Neural cell (in vitro differentiated cells): ENCODE results near the gene FAM9C. TPM values are rescaled to one million over a fixed set of nuclear protein-coding genes. Genes with fewer than 3 reads are reported as not detected.

Source experiments
- H2AFZ ChIP-seq: fragments of 200-600, 300-800 bp; sonication (generic), shearing (Covaris generic); 2 replicates; pipeline ENCODE4 v1.6.0; 2014; ENCODE audit warnings: low read depth, mild to moderate bottlenecking, antibody characterized with exemption, low read length, moderate library complexity
- H3F3A ChIP-seq: fragments of 200-600 bp; shearing (Covaris generic); 2 replicates; pipeline ENCODE4 v1.6.1; 2016; ENCODE audit warnings: mild to moderate bottlenecking, moderate library complexity, mixed read lengths, antibody characterized with exemption, low read length; ENCODE audit not compliant: insufficient read depth, poor library complexity, severe bottlenecking
- H3K27ac ChIP-seq: fragments of 200-600, 300-800 bp; sonication (generic), shearing (Covaris generic); 2 replicates; pipeline ENCODE4 v1.5.1; 2014; ENCODE audit warnings: mild to moderate bottlenecking, low read length, moderate library complexity
- H3K27me3 ChIP-seq: fragments of 300-800, 200-600 bp; sonication (generic), shearing (Covaris generic); 2 replicates; pipeline ENCODE4 v1.6.0; 2014; ENCODE audit warnings: mild to moderate bottlenecking, low read depth, low read length, moderate library complexity; ENCODE audit not compliant: insufficient read depth
- H3K36me3 ChIP-seq: fragments of 300-800, 200-600 bp; sonication (generic), shearing (Covaris generic); 2 replicates; pipeline ENCODE4 v1.5.1; 2014; ENCODE audit warnings: mild to moderate bottlenecking, antibody characterized with exemption, low read length, moderate library complexity; ENCODE audit not compliant: insufficient read depth
- H3K4me2 ChIP-seq: fragments of 300-800, 200-600 bp; sonication (generic), shearing (Covaris generic); 2 replicates; pipeline ENCODE4 v1.6.0; 2014; ENCODE audit warnings: mild to moderate bottlenecking, low read length
- H3K4me3 ChIP-seq: fragments of 300-800, 200-600 bp; sonication (generic), shearing (Covaris generic); 2 replicates; pipeline ENCODE4 v1.5.1; 2014; ENCODE audit warnings: mild to moderate bottlenecking, low read length, moderate library complexity
- H3K79me2 ChIP-seq: fragments of 200-600 bp; shearing (Covaris generic); replicated peaks from 2 replicates; pipeline ENCODE4 v1.6.0; 2014; ENCODE audit warnings: mild to moderate bottlenecking, low read length, moderate library complexity; ENCODE audit not compliant: insufficient read depth
- H3K9ac ChIP-seq: fragments of 300-800, 200-600 bp; sonication (generic), shearing (Covaris generic); 2 replicates; pipeline ENCODE4 v1.6.1; 2016; ENCODE audit warnings: mild to moderate bottlenecking, low read length, mixed read lengths
- H3K9me2 ChIP-seq: fragments of 200-600 bp; shearing (Covaris generic); 2 replicates; pipeline ENCODE4 v1.6.1; 2016; ENCODE audit warnings: mild to moderate bottlenecking, low read length, mixed read lengths; ENCODE audit not compliant: insufficient read depth
- H3K9me3 ChIP-seq: fragments of 200-600, 300-800 bp; sonication (generic), shearing (Covaris generic); 2 replicates; pipeline ENCODE4 v1.6.1; 2016; ENCODE audit warnings: mild to moderate bottlenecking, mixed run types, low read length, moderate library complexity, mixed read lengths
- H4K20me1 ChIP-seq: fragments of 200-600 bp; shearing (Covaris generic); 2 replicates; pipeline ENCODE4 v1.6.1; 2016; ENCODE audit warnings: mild to moderate bottlenecking, mixed run types; ENCODE audit not compliant: insufficient read depth
- EP300 ChIP-seq: fragments of 450-650 bp; conservative IDR thresholded peaks from 2 replicates; pipeline ENCODE4 v1.6.1; 2014; ENCODE audit warnings: antibody characterized with exemption, mild to moderate bottlenecking, moderate library complexity; ENCODE audit not compliant: poor library complexity, severe bottlenecking
- EZH2 ChIP-seq: fragments of 200-600, 300-800 bp; shearing (Covaris generic), sonication (generic); IDR thresholded peaks from 2 replicates; pipeline ENCODE4 v1.6.1; 2014; ENCODE audit warnings: antibody characterized with exemption, low read length, borderline replicate concordance, mild to moderate bottlenecking; ENCODE audit not compliant: insufficient read depth, poor library complexity, severe bottlenecking
- MXI1 ChIP-seq: fragments of 450-650 bp; conservative IDR thresholded peaks from 2 replicates; pipeline ENCODE4 v1.6.1; 2014; ENCODE audit warnings: antibody characterized with exemption, mild to moderate bottlenecking; ENCODE audit not compliant: poor library complexity, severe bottlenecking
- POLR2AphosphoS5 ChIP-seq: IDR thresholded peaks from 2 replicates; pipeline ENCODE4 v1.6.1; 2012
- RAD21 ChIP-seq: fragments of 450-650 bp; conservative IDR thresholded peaks from 2 replicates; pipeline ENCODE4 v1.6.1; 2014; ENCODE audit warnings: antibody characterized with exemption, mild to moderate bottlenecking, moderate library complexity
- SMC3 ChIP-seq: fragments of 450-650 bp; conservative IDR thresholded peaks from 2 replicates; pipeline ENCODE4 v1.6.1; 2014; ENCODE audit warnings: antibody characterized with exemption, mild to moderate bottlenecking, moderate library complexity; ENCODE audit not compliant: poor library complexity
- TAF1 ChIP-seq: IDR thresholded peaks from 2 replicates; pipeline ENCODE4 v1.6.1; 2012; ENCODE audit warnings: low read depth
- polyA plus RNA-seq: library from polyadenylated mRNA; depleted of rRNA; stranded (reverse); fragments of >200 nt; gene quantifications from 2 replicates; pipeline ENCODE4 v1.2.3, GENCODE V29; 2014
- TF ChIP-seq, protein P1 (sequence below): fragments of 450-650 bp; IDR thresholded peaks from 2 replicates; pipeline ENCODE4 v1.5.1; 2014; ENCODE audit warnings: antibody characterized with exemption, mild to moderate bottlenecking, moderate library complexity; ENCODE audit not compliant: poor library complexity, severe bottlenecking
- TF ChIP-seq, protein P2 (sequence below): IDR thresholded peaks from 2 replicates; pipeline ENCODE4 v1.6.1; 2012; ENCODE audit warnings: borderline replicate concordance

FAM9C gene
- polyA plus RNA-seq, 1 donor from 2014 or later, result not detected

DNA sequence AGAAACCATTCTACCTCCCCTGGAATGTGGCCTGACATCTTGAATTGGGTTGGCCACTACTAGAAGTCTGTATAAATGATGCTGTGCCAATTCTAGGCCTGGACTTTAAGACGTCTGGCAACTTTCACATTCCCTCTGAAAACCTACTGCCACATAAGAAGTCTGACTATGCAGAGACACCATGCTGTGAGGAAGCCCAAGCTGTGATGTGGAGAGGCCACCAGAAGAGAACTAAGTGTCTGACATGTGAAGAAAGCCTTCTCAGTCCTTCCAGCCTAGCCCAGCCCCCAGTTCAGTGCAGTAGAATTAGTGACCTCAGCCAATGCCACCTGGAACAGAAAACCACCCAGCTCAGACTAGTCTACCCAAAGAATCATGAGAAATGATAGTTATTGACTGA is 24.2 kb upstream of the FAM9C start:
- Histone ChIP-seq H3K27me3 (no peaks in the 10 kb centered on the region), H2AFZ (no peak overlapping the region), H3K27ac (no peak overlapping the region), H3K79me2 (no peaks in the 10 kb centered on the region), H3K36me3 (no peaks in the 10 kb centered on the region), H3K9me2 (no peaks in the 10 kb centered on the region), H3K9ac (no peak overlapping the region), H3K4me2 (no peak overlapping the region), H4K20me1 (no peaks in the 10 kb centered on the region), H3K4me3 (no peak overlapping the region), H3F3A (no peaks in the 10 kb centered on the region), H3K9me3 (no peaks in the 10 kb centered on the region)
- TF ChIP-seq EZH2, result no peak
- TF ChIP-seq, protein P1, sequence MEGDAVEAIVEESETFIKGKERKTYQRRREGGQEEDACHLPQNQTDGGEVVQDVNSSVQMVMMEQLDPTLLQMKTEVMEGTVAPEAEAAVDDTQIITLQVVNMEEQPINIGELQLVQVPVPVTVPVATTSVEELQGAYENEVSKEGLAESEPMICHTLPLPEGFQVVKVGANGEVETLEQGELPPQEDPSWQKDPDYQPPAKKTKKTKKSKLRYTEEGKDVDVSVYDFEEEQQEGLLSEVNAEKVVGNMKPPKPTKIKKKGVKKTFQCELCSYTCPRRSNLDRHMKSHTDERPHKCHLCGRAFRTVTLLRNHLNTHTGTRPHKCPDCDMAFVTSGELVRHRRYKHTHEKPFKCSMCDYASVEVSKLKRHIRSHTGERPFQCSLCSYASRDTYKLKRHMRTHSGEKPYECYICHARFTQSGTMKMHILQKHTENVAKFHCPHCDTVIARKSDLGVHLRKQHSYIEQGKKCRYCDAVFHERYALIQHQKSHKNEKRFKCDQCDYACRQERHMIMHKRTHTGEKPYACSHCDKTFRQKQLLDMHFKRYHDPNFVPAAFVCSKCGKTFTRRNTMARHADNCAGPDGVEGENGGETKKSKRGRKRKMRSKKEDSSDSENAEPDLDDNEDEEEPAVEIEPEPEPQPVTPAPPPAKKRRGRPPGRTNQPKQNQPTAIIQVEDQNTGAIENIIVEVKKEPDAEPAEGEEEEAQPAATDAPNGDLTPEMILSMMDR, result no peak

DNA sequence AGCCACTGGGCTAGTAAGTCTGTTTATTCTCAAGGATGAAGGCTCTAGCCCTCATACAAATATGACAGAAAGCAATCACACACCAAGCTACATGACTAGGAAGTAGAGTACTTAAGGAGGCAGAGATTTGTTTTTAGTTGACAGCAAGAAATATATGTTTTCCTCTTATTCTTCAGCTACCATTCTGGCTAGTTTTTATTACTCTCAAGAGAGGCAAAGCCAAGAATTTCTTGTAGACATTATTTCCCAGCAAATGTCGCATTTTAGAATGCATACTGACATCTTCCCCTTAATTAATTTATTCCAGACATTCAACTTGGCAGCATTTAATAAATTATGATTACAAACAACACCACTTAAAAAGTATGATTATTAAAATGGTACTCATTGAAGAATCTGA is 23.4 kb upstream of the FAM9C start:
- H3K79me2 ChIP-seq, result no peaks in the 10 kb centered on the region
- H3F3A ChIP-seq, result no peaks in the 10 kb centered on the region
- H3K9ac ChIP-seq, result no peak overlapping the region
- no peaks in the 10 kb centered on the region for H3K36me3 ChIP-seq
- H3K4me3 ChIP-seq, result no peak overlapping the region
- H3K9me2 ChIP-seq, result no peaks in the 10 kb centered on the region
- no peak for TF ChIP-seq EP300
- TF ChIP-seq TAF1, result no peak
- no peak for TF ChIP-seq POLR2AphosphoS5
- no peak for TF ChIP-seq EZH2
- TF ChIP-seq, protein P1, result no peak
- TF ChIP-seq, protein P2, sequence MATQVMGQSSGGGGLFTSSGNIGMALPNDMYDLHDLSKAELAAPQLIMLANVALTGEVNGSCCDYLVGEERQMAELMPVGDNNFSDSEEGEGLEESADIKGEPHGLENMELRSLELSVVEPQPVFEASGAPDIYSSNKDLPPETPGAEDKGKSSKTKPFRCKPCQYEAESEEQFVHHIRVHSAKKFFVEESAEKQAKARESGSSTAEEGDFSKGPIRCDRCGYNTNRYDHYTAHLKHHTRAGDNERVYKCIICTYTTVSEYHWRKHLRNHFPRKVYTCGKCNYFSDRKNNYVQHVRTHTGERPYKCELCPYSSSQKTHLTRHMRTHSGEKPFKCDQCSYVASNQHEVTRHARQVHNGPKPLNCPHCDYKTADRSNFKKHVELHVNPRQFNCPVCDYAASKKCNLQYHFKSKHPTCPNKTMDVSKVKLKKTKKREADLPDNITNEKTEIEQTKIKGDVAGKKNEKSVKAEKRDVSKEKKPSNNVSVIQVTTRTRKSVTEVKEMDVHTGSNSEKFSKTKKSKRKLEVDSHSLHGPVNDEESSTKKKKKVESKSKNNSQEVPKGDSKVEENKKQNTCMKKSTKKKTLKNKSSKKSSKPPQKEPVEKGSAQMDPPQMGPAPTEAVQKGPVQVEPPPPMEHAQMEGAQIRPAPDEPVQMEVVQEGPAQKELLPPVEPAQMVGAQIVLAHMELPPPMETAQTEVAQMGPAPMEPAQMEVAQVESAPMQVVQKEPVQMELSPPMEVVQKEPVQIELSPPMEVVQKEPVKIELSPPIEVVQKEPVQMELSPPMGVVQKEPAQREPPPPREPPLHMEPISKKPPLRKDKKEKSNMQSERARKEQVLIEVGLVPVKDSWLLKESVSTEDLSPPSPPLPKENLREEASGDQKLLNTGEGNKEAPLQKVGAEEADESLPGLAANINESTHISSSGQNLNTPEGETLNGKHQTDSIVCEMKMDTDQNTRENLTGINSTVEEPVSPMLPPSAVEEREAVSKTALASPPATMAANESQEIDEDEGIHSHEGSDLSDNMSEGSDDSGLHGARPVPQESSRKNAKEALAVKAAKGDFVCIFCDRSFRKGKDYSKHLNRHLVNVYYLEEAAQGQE, result no peak
- TF ChIP-seq MXI1, result no peak
- no peak for TF ChIP-seq RAD21
- no peak for TF ChIP-seq SMC3
- no peak overlapping the region for H3K27ac ChIP-seq
- H2AFZ ChIP-seq, result no peak overlapping the region
- no peaks in the 10 kb centered on the region for H3K27me3 ChIP-seq
- H3K9me3 ChIP-seq, result no peaks in the 10 kb centered on the region
- no peak overlapping the region for H3K4me2 ChIP-seq
- H4K20me1 ChIP-seq, result no peaks in the 10 kb centered on the region
